Cardiac muscle cell (in vitro differentiated cells and primary cell): ENCODE results near the gene FBXO24. TPM values are rescaled to one million over a fixed set of nuclear protein-coding genes. Genes with fewer than 3 reads are reported as not detected.

Experiments
- DNase-seq, 2 donors: peaks; one replicate each; pipeline versions ENCODE4 v3.0.0 to v3.0.0-alpha.2; 2010 to 2017; ENCODE audit warnings: low read depth in 1 of 2, low spot score in 1 of 2
- H3K27ac ChIP-seq: fragments of 200-600 bp; sonication (generic); 2 replicates; pipeline ENCODE4 v1.5.1; 2016
- H3K27me3 ChIP-seq: fragments of 200-600 bp; sonication (generic); 2 replicates; pipeline ENCODE4 v1.6.0; 2016; ENCODE audit warnings: control low read depth
- H3K36me3 ChIP-seq: fragments of 200-600 bp; sonication (generic); 2 replicates; pipeline ENCODE4 v1.5.1; 2016; ENCODE audit warnings: control low read depth
- H3K4me1 ChIP-seq: fragments of 200-600 bp; sonication (generic); 2 replicates; pipeline ENCODE4 v1.8.1; 2017; ENCODE audit warnings: low read depth, mild to moderate bottlenecking, mixed run types
- H3K4me3 ChIP-seq: fragments of 200-600 bp; sonication (generic); 2 replicates; pipeline ENCODE4 v1.5.1; 2016; ENCODE audit warnings: mild to moderate bottlenecking
- H3K9me3 ChIP-seq: fragments of 200-600 bp; sonication (generic); 2 replicates; pipeline ENCODE4 v1.5.1; 2017; ENCODE audit warnings: low read depth, mild to moderate bottlenecking, control low read depth
- CTCF ChIP-seq: IDR thresholded peaks from 2 replicates; pipeline ENCODE4 v1.5.1; 2012; ENCODE audit warnings: low read depth, mild to moderate bottlenecking, low read length
- polyA plus RNA-seq: library from polyadenylated mRNA; unstranded; fragments of >200 nt; fragmentation: Nextera tagmentation; extraction: Ambion mirVana; gene quantifications from 2 replicates; pipeline ENCODE4 v1.2.1, GENCODE V29; 2016
- total RNA-seq: library from RNA; depleted of rRNA; stranded (reverse); fragments of >200 nt; gene quantifications from 2 replicates; pipeline ENCODE4 v1.2.3, GENCODE V29; 2016

The FBXO24 gene
- total and polyA plus RNA-seq, 2 experiments from 2014 or later = 1.9 to 2.3 TPM

GRCh38 chr7:100602889-100603725 lies 17.0 kb downstream of the FBXO24 start:
- H3K4me1 ChIP-seq = peaks cover 21% of the 10 kb centered on the region
- peak overlapping the region; percentile 60 for H3K27ac ChIP-seq
- no peaks in the 10 kb centered on the region for H3K9me3 ChIP-seq
- H3K36me3 ChIP-seq = no peaks in the 10 kb centered on the region
- peak; percentile 76 to 90 for DNase-seq
- H3K4me3 ChIP-seq = no peak overlapping the region
- no peak for TF ChIP-seq CTCF
- no peaks in the 10 kb centered on the region for H3K27me3 ChIP-seq

- Histone ChIP-seq H3K4me3 (peak overlapping the region; percentile 59), H3K36me3 (no peaks in the 10 kb centered on the region), H3K27me3 (no peaks in the 10 kb centered on the region), H3K27ac (peak overlapping the region; percentile 60), H3K9me3 (no peaks in the 10 kb centered on the region), H3K4me1 (peaks cover 21% of the 10 kb centered on the region)
- peak; percentile 38 to 42 for DNase-seq
- TF ChIP-seq CTCF = no peak
Observed at GRCh38 chr7:100603726-100604027, 17.5 kb downstream of the FBXO24 start.

DNA sequence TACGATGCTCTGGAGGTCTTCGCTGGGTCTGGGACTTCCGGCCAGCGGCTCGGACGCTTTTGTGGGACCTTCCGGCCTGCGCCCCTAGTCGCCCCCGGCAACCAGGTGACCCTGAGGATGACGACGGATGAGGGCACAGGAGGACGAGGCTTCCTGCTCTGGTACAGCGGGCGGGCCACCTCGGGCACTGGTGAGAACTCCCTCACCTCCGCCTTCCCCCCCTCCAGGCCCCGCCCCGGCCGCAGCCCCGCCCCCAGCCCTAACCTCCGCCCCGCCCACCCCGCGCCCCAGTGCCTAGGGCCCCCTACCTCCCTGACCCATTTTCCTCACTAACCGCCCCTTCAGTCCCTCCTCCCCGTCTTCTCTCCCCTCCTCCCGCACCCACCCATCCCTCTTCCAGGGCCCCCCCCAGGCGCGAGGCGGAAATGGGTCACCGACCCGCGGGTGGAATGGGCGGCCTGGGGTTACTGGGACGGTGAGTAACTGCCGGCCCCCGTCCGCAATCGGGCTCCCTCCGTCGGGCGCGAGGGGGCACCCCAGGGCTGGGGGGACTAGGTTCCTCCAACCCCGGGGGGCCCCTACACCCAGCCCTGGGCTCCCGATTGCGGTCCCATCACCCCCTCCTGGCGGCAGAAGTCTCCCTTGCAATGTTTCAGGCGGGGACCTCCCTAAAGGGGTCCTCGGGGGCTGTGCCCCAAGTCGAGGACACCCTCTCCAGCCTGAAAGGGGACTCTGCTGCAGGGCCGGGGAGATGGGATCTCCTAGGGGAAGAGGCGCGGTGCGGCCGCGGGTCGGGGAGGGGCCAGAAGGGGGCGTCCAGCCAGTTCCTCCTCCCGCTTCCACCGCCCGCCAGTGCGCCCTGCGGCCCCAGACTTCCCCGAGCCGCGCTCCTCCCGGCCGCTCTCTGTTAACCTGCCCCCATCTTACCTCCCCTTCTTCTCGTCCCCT lies 18.2 kb downstream of the FBXO24 start:
- peak; percentile 54 for TF ChIP-seq CTCF
- DNase-seq = peak; percentile 80 to 81
- H3K27me3 ChIP-seq = no peaks in the 10 kb centered on the region
- peak overlapping the region; percentile 59 for H3K4me3 ChIP-seq
- H3K36me3 ChIP-seq = no peaks in the 10 kb centered on the region
- H3K4me1 ChIP-seq = peaks cover 21% of the 10 kb centered on the region
- H3K9me3 ChIP-seq = no peaks in the 10 kb centered on the region
- peak overlapping the region; percentile 60 for H3K27ac ChIP-seq

DNA sequence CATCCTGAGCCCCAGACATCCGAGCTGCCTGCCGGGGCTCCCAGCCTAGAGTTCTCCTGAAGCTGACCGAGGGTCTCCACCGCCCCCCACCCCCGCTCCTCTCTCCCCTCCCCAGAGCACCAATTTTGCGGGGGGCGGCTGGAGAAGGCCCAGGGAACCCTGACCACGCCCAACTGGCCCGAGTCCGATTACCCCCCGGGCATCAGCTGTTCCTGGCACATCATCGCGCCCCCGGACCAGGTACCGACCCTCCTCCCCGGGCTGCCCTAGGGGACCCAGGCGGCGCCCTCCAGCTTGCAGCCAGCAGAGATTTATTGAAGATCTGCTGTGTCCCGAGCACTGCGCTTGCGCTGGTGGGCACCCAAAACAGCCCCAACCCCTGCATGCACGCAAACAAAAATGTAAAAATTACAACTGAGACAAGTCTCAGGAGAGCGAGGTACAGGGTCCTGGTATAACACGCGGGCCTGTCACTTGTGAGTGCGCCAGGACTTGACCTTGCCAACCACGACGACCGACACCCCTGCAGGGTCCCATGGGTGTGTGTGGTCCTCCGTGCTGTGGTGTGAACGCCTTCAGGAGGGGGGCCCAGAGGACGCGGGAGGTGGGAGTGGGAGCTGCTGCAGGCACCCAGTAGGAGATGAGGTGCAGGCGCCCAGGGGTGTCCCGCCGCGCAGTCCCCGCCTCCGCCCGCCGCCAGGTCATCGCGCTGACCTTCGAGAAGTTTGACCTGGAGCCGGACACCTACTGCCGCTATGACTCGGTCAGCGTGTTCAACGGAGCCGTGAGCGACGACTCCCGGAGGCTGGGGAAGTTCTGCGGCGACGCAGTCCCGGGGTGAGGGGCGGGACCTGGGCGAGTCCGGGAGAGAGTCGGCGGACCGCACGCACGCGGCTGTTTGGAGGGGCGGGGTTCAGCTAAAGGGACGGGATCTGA lies 19.1 kb downstream of the FBXO24 start:
- DNase-seq = peak in 1 of 2 donors; percentile 51
- H3K36me3 ChIP-seq = no peaks in the 10 kb centered on the region
- no peak for TF ChIP-seq CTCF
- peak overlapping the region; percentile 59 for H3K4me3 ChIP-seq
- H3K4me1 ChIP-seq = peaks cover 21% of the 10 kb centered on the region
- H3K27ac ChIP-seq = no peak overlapping the region
- H3K27me3 ChIP-seq = no peaks in the 10 kb centered on the region
- no peaks in the 10 kb centered on the region for H3K9me3 ChIP-seq

DNA sequence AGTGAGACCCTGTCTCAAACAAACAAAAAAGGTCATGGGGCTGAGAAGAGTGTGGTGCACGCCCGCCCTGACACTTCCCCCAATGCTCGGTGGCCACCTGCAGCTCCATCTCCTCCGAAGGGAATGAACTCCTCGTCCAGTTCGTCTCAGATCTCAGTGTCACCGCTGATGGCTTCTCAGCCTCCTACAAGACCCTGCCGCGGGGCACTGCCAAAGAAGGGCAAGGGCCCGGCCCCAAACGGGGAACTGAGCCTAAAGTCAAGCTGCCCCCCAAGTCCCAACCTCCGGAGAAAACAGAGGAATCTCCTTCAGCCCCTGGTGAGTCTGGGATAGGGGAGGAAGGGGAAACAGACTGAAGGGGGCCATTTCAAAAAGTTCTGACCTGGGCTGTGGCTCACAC lies 20.2 kb downstream of the FBXO24 start:
- TF ChIP-seq CTCF = no peak
- peaks cover 21% of the 10 kb centered on the region for H3K4me1 ChIP-seq
- no peak overlapping the region for H3K27ac ChIP-seq
- H3K4me3 ChIP-seq = no peak overlapping the region
- H3K9me3 ChIP-seq = no peaks in the 10 kb centered on the region
- DNase-seq = no peak
- H3K36me3 ChIP-seq = no peaks in the 10 kb centered on the region
- no peaks in the 10 kb centered on the region for H3K27me3 ChIP-seq
